HUES64 (cell line): ENCODE results near the gene C13orf42.

Source experiments
- H3K27ac ChIP-seq: 2 replicates; pipeline ENCODE4 v1.7.0; 2013; ENCODE audit warnings: low read depth, low read length, inconsistent platforms
- H3K27me3 ChIP-seq: 2 replicates; pipeline ENCODE4 v1.6.1; 2013; ENCODE audit warnings: mild to moderate bottlenecking, low read length; ENCODE audit not compliant: insufficient read depth
- H3K36me3 ChIP-seq: 2 replicates; pipeline ENCODE4 v1.6.1; 2013; ENCODE audit warnings: mild to moderate bottlenecking, low read length; ENCODE audit not compliant: insufficient read depth
- H3K4me1 ChIP-seq: 2 replicates; pipeline ENCODE4 v1.6.1; 2013; ENCODE audit warnings: mild to moderate bottlenecking, low read length, moderate library complexity; ENCODE audit not compliant: insufficient read depth
- H3K4me3 ChIP-seq: 2 replicates; pipeline ENCODE4 v1.5.1; 2013; ENCODE audit warnings: mild to moderate bottlenecking, low read length, moderate library complexity
- H3K9ac ChIP-seq: 2 replicates; pipeline ENCODE4 v1.6.1; 2013; ENCODE audit warnings: mild to moderate bottlenecking, low read depth, low read length
- H3K9me3 ChIP-seq: 2 replicates; pipeline ENCODE4 v1.6.1; 2013; ENCODE audit warnings: low read depth, low read length; ENCODE audit not compliant: insufficient read depth
- WGBS: fragments of 150-250, 120-280 bp; methylation state at CpG from one replicate; pipeline ENCODE4 v1.1.7; 2013; ENCODE audit warnings: missing lambda C conversion rate; 5-methylcytosine and 5-hydroxymethylcytosine counted together

C13orf42 gene

GRCh38 chr13:51043310-51043709 lies 67.8 kb downstream of the C13orf42 start:
- H3K36me3 ChIP-seq = no peaks in the 10 kb centered on the region
- H3K4me3 ChIP-seq = no peak overlapping the region
- no peaks in the 10 kb centered on the region for H3K27me3 ChIP-seq
- H3K9ac ChIP-seq = no peak overlapping the region
- no peaks in the 10 kb centered on the region for H3K9me3 ChIP-seq
- WGBS = 88% methylated on average over 5 of the region's 5 CpGs
- no peaks in the 10 kb centered on the region for H3K4me1 ChIP-seq
- no peak overlapping the region for H3K27ac ChIP-seq

- Histone ChIP-seq H3K9me3 (no peaks in the 10 kb centered on the region), H3K27ac (no peak overlapping the region), H3K27me3 (no peaks in the 10 kb centered on the region), H3K4me1 (no peaks in the 10 kb centered on the region), H3K9ac (no peak overlapping the region), H3K4me3 (no peak overlapping the region), H3K36me3 (no peaks in the 10 kb centered on the region)
- whole genome bisulfite sequencing = 95% methylated on average over 5 of the region's 5 CpGs
These were observed 69.4 kb downstream of the C13orf42 start for GRCh38 chr13:51041710-51042109.

GRCh38 chr13:51041126-51041525 lies 69.9 kb downstream of the C13orf42 start:
- Histone ChIP-seq H3K4me3 (no peak overlapping the region), H3K9me3 (no peaks in the 10 kb centered on the region), H3K27me3 (no peaks in the 10 kb centered on the region), H3K36me3 (no peaks in the 10 kb centered on the region), H3K4me1 (no peaks in the 10 kb centered on the region), H3K9ac (no peak overlapping the region), H3K27ac (no peak overlapping the region)
- 92% methylated on average over 4 of the region's 4 CpGs for WGBS

- Histone ChIP-seq H3K27ac (no peak overlapping the region), H3K9me3 (no peaks in the 10 kb centered on the region), H3K4me3 (no peak overlapping the region), H3K9ac (no peak overlapping the region), H3K4me1 (no peaks in the 10 kb centered on the region), H3K36me3 (no peaks in the 10 kb centered on the region), H3K27me3 (no peaks in the 10 kb centered on the region)
- 88% methylated on average over 7 of the region's 7 CpGs for WGBS
These were observed 70.6 kb downstream of the C13orf42 start for GRCh38 chr13:51040431-51040830.

GRCh38 chr13:51036418-51036817 lies 74.7 kb downstream of the C13orf42 start:
- Histone ChIP-seq H3K4me1 (peaks cover 5% of the 10 kb centered on the region; the same call in 1 of the 2 replicates), H3K27me3 (no peaks in the 10 kb centered on the region), H3K4me3 (no peak overlapping the region), H3K36me3 (no peaks in the 10 kb centered on the region), H3K27ac (no peak overlapping the region), H3K9ac (no peak overlapping the region), H3K9me3 (no peaks in the 10 kb centered on the region)
- 87% methylated on average over 2 of the region's 2 CpGs for WGBS

- H3K9ac ChIP-seq = no peak overlapping the region
- H3K4me3 ChIP-seq = no peak overlapping the region
- no peaks in the 10 kb centered on the region for H3K36me3 ChIP-seq
- no peak overlapping the region for H3K27ac ChIP-seq
- WGBS = 91% methylated on average over 2 of the region's 2 CpGs
- H3K9me3 ChIP-seq = no peaks in the 10 kb centered on the region
- H3K4me1 ChIP-seq = peaks cover 5% of the 10 kb centered on the region; the same call in 1 of the 2 replicates
- H3K27me3 ChIP-seq = no peaks in the 10 kb centered on the region
These were observed 75.1 kb downstream of the C13orf42 start for GRCh38 chr13:51035978-51036377.

GRCh38 chr13:51035469-51035868 lies 75.6 kb downstream of the C13orf42 start:
- no peak overlapping the region for H3K27ac ChIP-seq
- WGBS = 92% methylated on average over 4 of the region's 4 CpGs

GRCh38 chr13:51034906-51035305 lies 76.2 kb downstream of the C13orf42 start:
- WGBS = 96% methylated on average over 3 of the region's 3 CpGs
- H3K4me3 ChIP-seq = no peak overlapping the region
- peaks cover 5% of the 10 kb centered on the region; the same call in 1 of the 2 replicates for H3K4me1 ChIP-seq
- H3K9me3 ChIP-seq = no peaks in the 10 kb centered on the region
- H3K27me3 ChIP-seq = no peaks in the 10 kb centered on the region
- H3K27ac ChIP-seq = no peak overlapping the region
- H3K36me3 ChIP-seq = no peaks in the 10 kb centered on the region
- no peak overlapping the region for H3K9ac ChIP-seq

More at GRCh38 chr13:51035469-51035868, 75.6 kb downstream of the C13orf42 start:
- H3K4me1 ChIP-seq = peaks cover 5% of the 10 kb centered on the region; the same call in 1 of the 2 replicates
- H3K36me3 ChIP-seq = no peaks in the 10 kb centered on the region
- no peak overlapping the region for H3K4me3 ChIP-seq
- no peaks in the 10 kb centered on the region for H3K9me3 ChIP-seq
- no peaks in the 10 kb centered on the region for H3K27me3 ChIP-seq
- H3K9ac ChIP-seq = no peak overlapping the region

GRCh38 chr13:51033421-51034185 lies 77.5 kb downstream of the C13orf42 start:
- Histone ChIP-seq H3K4me3 (no peak overlapping the region), H3K36me3 (no peaks in the 10 kb centered on the region), H3K9ac (no peak overlapping the region), H3K27me3 (no peaks in the 10 kb centered on the region), H3K9me3 (no peaks in the 10 kb centered on the region), H3K27ac (no peak overlapping the region), H3K4me1 (peaks cover 5% of the 10 kb centered on the region; the same call in 1 of the 2 replicates)
- 85% methylated on average over 5 of the region's 5 CpGs for WGBS

- no peak overlapping the region for H3K27ac ChIP-seq
- 95% methylated on average over 2 of the region's 3 CpGs for WGBS
- H3K27me3 ChIP-seq = no peaks in the 10 kb centered on the region
- H3K9me3 ChIP-seq = no peaks in the 10 kb centered on the region
- no peaks in the 10 kb centered on the region for H3K36me3 ChIP-seq
- no peak overlapping the region for H3K4me3 ChIP-seq
- H3K4me1 ChIP-seq = peaks cover 5% of the 10 kb centered on the region; the same call in 1 of the 2 replicates
- no peak overlapping the region for H3K9ac ChIP-seq
These were observed 78.2 kb downstream of the C13orf42 start for GRCh38 chr13:51032831-51033230.
